HEK293 (cell line): ENCODE measurements around the gene FXYD2.
A peak's percentile ranks its signal among the peaks of the same experiment; 100 is the strongest.

Experiments
- CTCF ChIA-PET: fragments of 350-600 bp; formaldehyde crosslinking; extraction: SDS; loops from one replicate; lab custom pipeline; 2021; ENCODE audit warnings: antibody characterized with exemption; lab: Yijun Ruan, JAX
- POLR2A ChIA-PET: fragments of 300-600 bp; formaldehyde crosslinking; extraction: SDS; loops from one replicate; lab custom pipeline; 2020; ENCODE audit warnings: antibody characterized with exemption, inconsistent platforms; lab: Yijun Ruan, JAX
- H3K27ac ChIP-seq: fragments of 200-500 bp; sonication (Bioruptor generic); 2 replicates; pipeline ENCODE4 v1.5.1; 2014; ENCODE audit warnings: low read depth, low read length, control low read depth, inconsistent platforms; ENCODE audit errors: extremely low read depth
- H3K36me3 ChIP-seq, 2 experiments: fragments of 200-500 bp in 1 of 2; sonication (Bioruptor generic) in 1 of 2; 1 replicate in 1 of 2; 2 replicates in 1 of 2; pipeline ENCODE4 v1.5.1; 2014 to 2017; ENCODE audit warnings: inconsistent platforms in 2 of 2, low read length in 2 of 2; ENCODE audit not compliant: control insufficient read depth in 2 of 2, insufficient read depth in 1 of 2
- H3K4me1 ChIP-seq: fragments of 200-500 bp; sonication (Bioruptor generic); 2 replicates; pipeline ENCODE4 v1.5.1; 2014; ENCODE audit warnings: mild to moderate bottlenecking, low read length, inconsistent platforms; ENCODE audit not compliant: control insufficient read depth, insufficient read depth
- H3K4me3 ChIP-seq: 2 replicates; pipeline ENCODE4 v1.5.1; 2011; ENCODE audit warnings: low read depth, mild to moderate bottlenecking, control low read depth, low read length, moderate library complexity
- H3K9me3 ChIP-seq: fragments of 200-500 bp; sonication (Bioruptor generic); 2 replicates; pipeline ENCODE4 v1.5.1; 2014; ENCODE audit warnings: low read depth, low read length, inconsistent platforms; ENCODE audit not compliant: control insufficient read depth, insufficient read depth
- GLIS1 ChIP-seq: fragments of 450-650 bp; formaldehyde crosslinking; IDR thresholded peaks from 2 replicates; pipeline ENCODE4 v1.5.1; 2016; ENCODE audit warnings: missing biosample characterization, missing genetic modification characterization
- KLF1 ChIP-seq: fragments of 450-650 bp; formaldehyde crosslinking; IDR thresholded peaks from 2 replicates; pipeline ENCODE4 v1.5.1; 2016; ENCODE audit warnings: missing biosample characterization, missing genetic modification characterization
- KLF7 ChIP-seq: fragments of 450-650 bp; formaldehyde crosslinking; IDR thresholded peaks from 2 replicates; pipeline ENCODE4 v1.5.1; 2016; ENCODE audit warnings: missing biosample characterization, missing genetic modification characterization, borderline replicate concordance
- KLF8 ChIP-seq: fragments of 450-650 bp; formaldehyde crosslinking; IDR thresholded peaks from 2 replicates; pipeline ENCODE4 v1.5.1; 2016; ENCODE audit warnings: missing biosample characterization, missing genetic modification characterization
- RBAK ChIP-seq: fragments of 450-650 bp; formaldehyde crosslinking; IDR thresholded peaks from 2 replicates; pipeline ENCODE4 v1.5.1; 2016; ENCODE audit warnings: missing biosample characterization, missing genetic modification characterization
- SCRT2 ChIP-seq: fragments of 450-650 bp; formaldehyde crosslinking; IDR thresholded peaks from 2 replicates; pipeline ENCODE4 v1.5.1; 2016; ENCODE audit warnings: missing biosample characterization, missing genetic modification characterization
- ZNF324 ChIP-seq: fragments of 450-650 bp; formaldehyde crosslinking; IDR thresholded peaks from 2 replicates; pipeline ENCODE4 v1.5.1; 2016; ENCODE audit warnings: missing biosample characterization, missing genetic modification characterization
- ZNF391 ChIP-seq: fragments of 450-650 bp; formaldehyde crosslinking; IDR thresholded peaks from 2 replicates; pipeline ENCODE4 v1.5.1; 2016; ENCODE audit warnings: low read depth, missing biosample characterization, missing genetic modification characterization, borderline replicate concordance
- ZNF48 ChIP-seq: fragments of 450-650 bp; formaldehyde crosslinking; IDR thresholded peaks from 2 replicates; pipeline ENCODE4 v1.5.1; 2016; ENCODE audit warnings: missing biosample characterization, missing genetic modification characterization
- ZNF488 ChIP-seq: fragments of 450-650 bp; formaldehyde crosslinking; IDR thresholded peaks from 2 replicates; pipeline ENCODE4 v1.5.1; 2016; ENCODE audit warnings: missing biosample characterization, missing genetic modification characterization
- ZNF530 ChIP-seq: fragments of 450-650 bp; formaldehyde crosslinking; IDR thresholded peaks from 2 replicates; pipeline ENCODE4 v1.5.1; 2016; ENCODE audit warnings: low read depth, missing biosample characterization, missing genetic modification characterization
- ZNF549 ChIP-seq: fragments of 450-650 bp; IDR thresholded peaks from 2 replicates; pipeline ENCODE4 v1.5.1; 2018; ENCODE audit warnings: missing biosample characterization, missing genetic modification characterization, mild to moderate bottlenecking, inconsistent platforms, moderate library complexity
- TF ChIP-seq, protein P1 (sequence below): fragments of 450-650 bp; formaldehyde crosslinking; IDR thresholded peaks from 2 replicates; pipeline ENCODE4 v1.5.1; 2016; ENCODE audit warnings: missing biosample characterization, missing genetic modification characterization
- TF ChIP-seq, protein P2 (sequence below): fragments of 450-650 bp; formaldehyde crosslinking; IDR thresholded peaks from 2 replicates; pipeline ENCODE4 v1.5.1; 2017; ENCODE audit warnings: missing biosample characterization, missing genetic modification characterization
- TF ChIP-seq, protein P3 (sequence below): fragments of 450-650 bp; formaldehyde crosslinking; IDR thresholded peaks from 2 replicates; pipeline ENCODE4 v1.5.1; 2017; ENCODE audit warnings: missing biosample characterization, missing genetic modification characterization
- TF ChIP-seq, protein P4 (sequence below): fragments of 450-650 bp; formaldehyde crosslinking; IDR thresholded peaks from 2 replicates; pipeline ENCODE4 v1.5.1; 2016; ENCODE audit warnings: missing biosample characterization, missing genetic modification characterization, borderline replicate concordance

The FXYD2 gene

DNA sequence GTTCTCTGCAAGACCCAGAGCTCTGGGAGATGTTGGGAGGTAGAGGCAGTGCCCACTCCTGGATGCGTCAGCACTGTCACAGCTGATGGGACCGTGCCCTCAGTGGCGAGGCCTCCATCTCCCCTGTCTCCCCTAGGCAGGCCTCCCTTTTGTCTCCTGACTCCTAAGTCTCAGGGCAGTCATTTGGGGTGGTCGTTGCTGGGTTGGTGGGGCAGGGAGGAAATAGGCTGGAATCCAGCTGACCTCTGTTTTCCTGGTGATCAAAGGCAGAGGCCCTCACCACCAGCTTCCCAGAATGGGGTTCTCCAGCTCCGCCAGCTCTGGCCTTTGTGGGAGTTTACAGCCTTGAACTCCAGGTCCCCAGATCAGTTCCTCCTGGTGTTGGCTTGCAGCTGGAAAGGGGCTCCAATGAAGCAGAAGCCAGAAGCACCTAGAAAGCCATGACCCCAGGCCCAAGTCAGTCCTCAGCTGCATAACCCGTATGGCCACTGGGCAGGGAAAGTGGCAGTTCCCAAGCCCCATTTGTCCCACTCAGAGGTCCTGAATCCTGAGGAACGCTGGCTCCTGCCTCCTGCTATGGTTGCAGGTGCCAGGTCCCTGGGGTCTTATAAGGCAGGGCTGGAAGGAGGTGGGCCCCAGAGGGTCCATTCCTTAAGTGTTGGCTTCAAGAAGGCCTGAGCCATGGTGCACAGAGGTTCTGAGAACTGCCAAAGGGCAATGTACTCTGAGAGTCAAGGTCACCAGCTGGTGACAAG lies 7.3 kb upstream of the FXYD2 start (continued):
- TF ChIP-seq, protein P1, sequence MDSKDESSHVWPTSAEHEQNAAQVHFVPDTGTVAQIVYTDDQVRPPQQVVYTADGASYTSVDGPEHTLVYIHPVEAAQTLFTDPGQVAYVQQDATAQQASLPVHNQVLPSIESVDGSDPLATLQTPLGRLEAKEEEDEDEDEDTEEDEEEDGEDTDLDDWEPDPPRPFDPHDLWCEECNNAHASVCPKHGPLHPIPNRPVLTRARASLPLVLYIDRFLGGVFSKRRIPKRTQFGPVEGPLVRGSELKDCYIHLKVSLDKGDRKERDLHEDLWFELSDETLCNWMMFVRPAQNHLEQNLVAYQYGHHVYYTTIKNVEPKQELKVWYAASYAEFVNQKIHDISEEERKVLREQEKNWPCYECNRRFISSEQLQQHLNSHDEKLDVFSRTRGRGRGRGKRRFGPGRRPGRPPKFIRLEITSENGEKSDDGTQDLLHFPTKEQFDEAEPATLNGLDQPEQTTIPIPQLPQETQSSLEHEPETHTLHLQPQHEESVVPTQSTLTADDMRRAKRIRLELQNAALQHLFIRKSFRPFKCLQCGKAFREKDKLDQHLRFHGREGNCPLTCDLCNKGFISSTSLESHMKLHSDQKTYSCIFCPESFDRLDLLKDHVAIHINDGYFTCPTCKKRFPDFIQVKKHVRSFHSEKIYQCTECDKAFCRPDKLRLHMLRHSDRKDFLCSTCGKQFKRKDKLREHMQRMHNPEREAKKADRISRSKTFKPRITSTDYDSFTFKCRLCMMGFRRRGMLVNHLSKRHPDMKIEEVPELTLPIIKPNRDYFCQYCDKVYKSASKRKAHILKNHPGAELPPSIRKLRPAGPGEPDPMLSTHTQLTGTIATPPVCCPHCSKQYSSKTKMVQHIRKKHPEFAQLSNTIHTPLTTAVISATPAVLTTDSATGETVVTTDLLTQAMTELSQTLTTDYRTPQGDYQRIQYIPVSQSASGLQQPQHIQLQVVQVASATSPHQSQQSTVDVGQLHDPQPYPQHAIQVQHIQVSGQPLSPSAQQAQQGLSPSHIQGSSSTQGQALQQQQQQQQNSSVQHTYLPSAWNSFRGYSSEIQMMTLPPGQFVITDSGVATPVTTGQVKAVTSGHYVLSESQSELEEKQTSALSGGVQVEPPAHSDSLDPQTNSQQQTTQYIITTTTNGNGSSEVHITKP (tag by site-specific recombination), result no peak
- TF ChIP-seq, protein P2, sequence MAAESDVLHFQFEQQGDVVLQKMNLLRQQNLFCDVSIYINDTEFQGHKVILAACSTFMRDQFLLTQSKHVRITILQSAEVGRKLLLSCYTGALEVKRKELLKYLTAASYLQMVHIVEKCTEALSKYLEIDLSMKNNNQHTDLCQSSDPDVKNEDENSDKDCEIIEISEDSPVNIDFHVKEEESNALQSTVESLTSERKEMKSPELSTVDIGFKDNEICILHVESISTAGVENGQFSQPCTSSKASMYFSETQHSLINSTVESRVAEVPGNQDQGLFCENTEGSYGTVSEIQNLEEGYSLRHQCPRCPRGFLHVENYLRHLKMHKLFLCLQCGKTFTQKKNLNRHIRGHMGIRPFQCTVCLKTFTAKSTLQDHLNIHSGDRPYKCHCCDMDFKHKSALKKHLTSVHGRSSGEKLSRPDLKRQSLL (tag by site-specific recombination), result no peak
- TF ChIP-seq KLF8 (tag by site-specific recombination), result no peak
- TF ChIP-seq ZNF324 (tag by site-specific recombination), result no peak

GRCh38 chr11:117830674-117831351 lies 6.3 kb upstream of the FXYD2 start:
- TF ChIP-seq ZNF488 (tag by site-specific recombination) (no peak), SCRT2 (tag by site-specific recombination) (0 out of 2 replicates have a peak, but pooled peaks have one; percentile 24), ZNF530 (tag by site-specific recombination) (no peak)
- TF ChIP-seq, protein P3, sequence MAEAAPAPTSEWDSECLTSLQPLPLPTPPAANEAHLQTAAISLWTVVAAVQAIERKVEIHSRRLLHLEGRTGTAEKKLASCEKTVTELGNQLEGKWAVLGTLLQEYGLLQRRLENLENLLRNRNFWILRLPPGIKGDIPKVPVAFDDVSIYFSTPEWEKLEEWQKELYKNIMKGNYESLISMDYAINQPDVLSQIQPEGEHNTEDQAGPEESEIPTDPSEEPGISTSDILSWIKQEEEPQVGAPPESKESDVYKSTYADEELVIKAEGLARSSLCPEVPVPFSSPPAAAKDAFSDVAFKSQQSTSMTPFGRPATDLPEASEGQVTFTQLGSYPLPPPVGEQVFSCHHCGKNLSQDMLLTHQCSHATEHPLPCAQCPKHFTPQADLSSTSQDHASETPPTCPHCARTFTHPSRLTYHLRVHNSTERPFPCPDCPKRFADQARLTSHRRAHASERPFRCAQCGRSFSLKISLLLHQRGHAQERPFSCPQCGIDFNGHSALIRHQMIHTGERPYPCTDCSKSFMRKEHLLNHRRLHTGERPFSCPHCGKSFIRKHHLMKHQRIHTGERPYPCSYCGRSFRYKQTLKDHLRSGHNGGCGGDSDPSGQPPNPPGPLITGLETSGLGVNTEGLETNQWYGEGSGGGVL (tag by site-specific recombination), result peak; percentile 39; the same call in 1 of the 2 replicates
- CTCF ChIA-PET, result interaction anchor here (0.6 to 10.2 kb wide), 3 partner anchors 13 to 521 kb away, joined by 3 to 78 read pairs (median 3); no protein-coding TSS in a partner anchor
- Histone ChIP-seq H3K4me3 (no peak overlapping the region), H3K27ac (no peak overlapping the region), H3K4me1 (no peaks in the 10 kb centered on the region), H3K36me3 (no peaks in the 10 kb centered on the region), H3K9me3 (no peaks in the 10 kb centered on the region)
- POLR2A ChIA-PET, result no interaction called here

- CTCF ChIA-PET, result interaction anchor here (0.7 to 10.2 kb wide), 2 partner anchors 12 to 521 kb away, joined by 3 to 78 read pairs; no protein-coding TSS in a partner anchor
- H3K4me1 ChIP-seq, result no peaks in the 10 kb centered on the region
Observed at GRCh38 chr11:117830072-117830471, 5.5 kb upstream of the FXYD2 start.

More at GRCh38 chr11:117830072-117830471, 5.5 kb upstream of the FXYD2 start:
- Histone ChIP-seq H3K27ac (no peak overlapping the region), H3K4me3 (no peak overlapping the region), H3K36me3 (no peaks in the 10 kb centered on the region)
- POLR2A ChIA-PET, result no interaction called here
- TF ChIP-seq ZNF549, result no peak
- TF ChIP-seq KLF7 (tag by site-specific recombination), result no peak
- TF ChIP-seq, protein P4, sequence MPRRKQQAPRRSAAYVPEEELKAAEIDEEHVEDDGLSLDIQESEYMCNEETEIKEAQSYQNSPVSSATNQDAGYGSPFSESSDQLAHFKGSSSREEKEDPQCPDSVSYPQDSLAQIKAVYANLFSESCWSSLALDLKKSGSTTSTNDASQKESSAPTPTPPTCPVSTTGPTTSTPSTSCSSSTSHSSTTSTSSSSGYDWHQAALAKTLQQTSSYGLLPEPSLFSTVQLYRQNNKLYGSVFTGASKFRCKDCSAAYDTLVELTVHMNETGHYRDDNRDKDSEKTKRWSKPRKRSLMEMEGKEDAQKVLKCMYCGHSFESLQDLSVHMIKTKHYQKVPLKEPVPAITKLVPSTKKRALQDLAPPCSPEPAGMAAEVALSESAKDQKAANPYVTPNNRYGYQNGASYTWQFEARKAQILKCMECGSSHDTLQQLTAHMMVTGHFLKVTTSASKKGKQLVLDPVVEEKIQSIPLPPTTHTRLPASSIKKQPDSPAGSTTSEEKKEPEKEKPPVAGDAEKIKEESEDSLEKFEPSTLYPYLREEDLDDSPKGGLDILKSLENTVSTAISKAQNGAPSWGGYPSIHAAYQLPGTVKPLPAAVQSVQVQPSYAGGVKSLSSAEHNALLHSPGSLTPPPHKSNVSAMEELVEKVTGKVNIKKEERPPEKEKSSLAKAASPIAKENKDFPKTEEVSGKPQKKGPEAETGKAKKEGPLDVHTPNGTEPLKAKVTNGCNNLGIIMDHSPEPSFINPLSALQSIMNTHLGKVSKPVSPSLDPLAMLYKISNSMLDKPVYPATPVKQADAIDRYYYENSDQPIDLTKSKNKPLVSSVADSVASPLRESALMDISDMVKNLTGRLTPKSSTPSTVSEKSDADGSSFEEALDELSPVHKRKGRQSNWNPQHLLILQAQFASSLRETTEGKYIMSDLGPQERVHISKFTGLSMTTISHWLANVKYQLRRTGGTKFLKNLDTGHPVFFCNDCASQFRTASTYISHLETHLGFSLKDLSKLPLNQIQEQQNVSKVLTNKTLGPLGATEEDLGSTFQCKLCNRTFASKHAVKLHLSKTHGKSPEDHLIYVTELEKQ (tag by site-specific recombination), result no peak
- TF ChIP-seq ZNF391 (tag by site-specific recombination), result no peak
- no peak for TF ChIP-seq ZNF48
- no peak for TF ChIP-seq GLIS1 (tag by site-specific recombination)
- TF ChIP-seq RBAK (tag by site-specific recombination), result no peak
- no peak for TF ChIP-seq ZNF488 (tag by site-specific recombination)
- TF ChIP-seq KLF1, result no peak
- TF ChIP-seq, all 188 proteins: peak for 0
- H3K9me3 ChIP-seq, result no peaks in the 10 kb centered on the region
